ENCODE measurements around the gene IL36A.

The IL36A gene

DNA sequence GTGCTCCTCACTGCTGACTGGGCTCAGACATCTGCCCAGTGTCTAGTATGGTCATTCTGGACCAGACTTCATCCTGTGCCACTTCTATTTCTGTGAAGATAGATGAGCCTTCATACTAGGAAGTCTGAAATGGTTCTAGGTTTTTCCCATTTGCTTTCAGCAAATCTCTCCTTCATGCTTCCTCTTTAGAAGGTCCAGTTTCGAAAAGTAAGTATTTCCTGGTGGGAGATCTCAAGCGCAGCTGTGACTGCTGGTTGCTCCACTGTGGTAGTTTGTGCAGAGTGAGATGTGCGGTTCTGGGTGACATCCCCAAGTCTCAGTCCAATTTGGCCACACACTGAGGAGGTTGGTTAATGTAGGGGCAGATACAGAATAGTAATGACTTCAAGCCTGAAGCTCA, 33.0 kb downstream of the IL36A start:
- DNase-seq (ENCODE audit: low read depth) = no peak
- H3K4me3 ChIP-seq (ENCODE audit: low read depth, low read length) = no peak overlapping the region

DNA sequence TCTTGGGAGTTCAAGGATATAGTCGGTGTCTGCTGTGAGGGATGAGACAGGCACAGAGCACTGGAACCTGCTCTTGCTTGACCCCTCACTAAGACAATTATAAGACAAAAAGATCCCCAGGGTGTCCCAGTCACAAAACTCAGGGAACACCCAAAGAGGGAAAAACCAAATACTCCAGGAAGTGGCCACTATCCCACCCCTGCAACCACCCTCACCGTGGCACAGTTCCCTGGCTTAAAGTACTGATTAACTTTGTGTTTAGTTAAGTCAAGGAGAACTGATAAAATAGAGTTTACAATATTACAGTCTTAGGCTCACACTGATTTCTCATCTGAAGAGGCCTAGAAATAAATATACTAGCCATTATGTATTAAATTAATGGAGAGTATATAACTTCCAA, 33.9 kb downstream of the IL36A start:
- no peak overlapping the region for H3K4me3 ChIP-seq (ENCODE audit: low read depth, low read length)
- DNase-seq (ENCODE audit: low read depth) = no peak

DNA sequence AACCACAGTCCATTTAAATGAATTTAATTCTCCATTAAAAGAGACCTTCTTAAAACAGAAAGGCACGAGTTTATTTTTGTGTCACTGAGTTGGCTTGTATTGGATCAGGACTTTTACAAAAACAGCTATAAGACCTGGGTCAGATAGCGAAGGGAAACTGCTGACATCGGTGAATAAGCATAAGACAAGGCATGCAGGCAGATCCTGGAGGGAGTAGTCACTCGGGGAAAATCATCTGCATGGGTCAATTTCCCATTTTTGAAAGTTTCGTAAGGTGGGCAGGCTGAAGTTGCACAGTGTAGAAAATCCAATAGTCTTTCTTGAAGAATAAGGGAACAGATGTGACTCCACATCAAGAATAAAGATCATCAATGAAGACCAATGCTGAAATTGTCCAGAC, 34.5 kb downstream of the IL36A start:
- no peak overlapping the region for H3K4me3 ChIP-seq (ENCODE audit: low read depth, low read length)
- no peak for DNase-seq (ENCODE audit: low read depth)

DNA sequence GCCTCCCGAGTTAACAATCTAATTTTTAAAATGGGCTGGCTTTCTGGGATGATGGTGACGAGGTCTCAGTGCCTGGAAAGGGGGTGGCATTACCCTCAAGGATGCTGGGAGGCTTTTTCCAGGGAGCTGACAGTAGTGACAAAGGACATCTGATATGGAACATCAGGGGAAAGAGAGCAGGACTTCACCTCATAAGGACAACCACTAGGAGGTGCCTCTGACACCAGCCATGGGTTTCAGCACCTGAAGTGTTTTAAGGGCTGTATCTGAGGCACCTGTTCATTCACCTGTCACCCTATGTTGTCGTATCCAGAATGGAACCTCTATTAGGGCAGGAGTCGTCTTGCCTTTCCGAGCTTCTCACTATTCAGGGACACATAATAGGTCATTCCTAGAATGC, 36.6 kb downstream of the IL36A start:
- no peak overlapping the region for H3K4me3 ChIP-seq (ENCODE audit: low read depth, low read length)
- no peak for DNase-seq (ENCODE audit: low read depth)

DNA sequence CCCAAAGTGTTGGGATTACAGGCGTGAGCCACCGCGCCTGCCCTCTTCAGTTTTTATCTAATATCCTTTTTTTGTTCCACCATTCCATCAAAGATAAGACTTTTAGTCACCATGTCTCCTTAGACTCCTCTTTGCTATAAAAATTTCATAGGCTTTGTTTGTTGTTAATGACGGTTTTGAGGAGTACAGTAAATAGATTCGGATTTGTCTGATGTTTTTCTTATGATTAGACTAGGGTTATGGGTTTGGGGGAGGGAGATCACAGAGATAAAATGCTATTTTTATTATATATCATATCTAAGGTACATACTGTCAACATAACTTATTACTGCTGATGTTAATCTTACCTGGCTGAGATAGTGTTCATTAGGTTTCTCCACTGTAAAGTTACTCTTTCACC, 41.2 kb downstream of the IL36A start:
- DNase-seq (ENCODE audit: low read depth) = no peak
- no peak overlapping the region for H3K4me3 ChIP-seq (ENCODE audit: low read depth, low read length)

DNA sequence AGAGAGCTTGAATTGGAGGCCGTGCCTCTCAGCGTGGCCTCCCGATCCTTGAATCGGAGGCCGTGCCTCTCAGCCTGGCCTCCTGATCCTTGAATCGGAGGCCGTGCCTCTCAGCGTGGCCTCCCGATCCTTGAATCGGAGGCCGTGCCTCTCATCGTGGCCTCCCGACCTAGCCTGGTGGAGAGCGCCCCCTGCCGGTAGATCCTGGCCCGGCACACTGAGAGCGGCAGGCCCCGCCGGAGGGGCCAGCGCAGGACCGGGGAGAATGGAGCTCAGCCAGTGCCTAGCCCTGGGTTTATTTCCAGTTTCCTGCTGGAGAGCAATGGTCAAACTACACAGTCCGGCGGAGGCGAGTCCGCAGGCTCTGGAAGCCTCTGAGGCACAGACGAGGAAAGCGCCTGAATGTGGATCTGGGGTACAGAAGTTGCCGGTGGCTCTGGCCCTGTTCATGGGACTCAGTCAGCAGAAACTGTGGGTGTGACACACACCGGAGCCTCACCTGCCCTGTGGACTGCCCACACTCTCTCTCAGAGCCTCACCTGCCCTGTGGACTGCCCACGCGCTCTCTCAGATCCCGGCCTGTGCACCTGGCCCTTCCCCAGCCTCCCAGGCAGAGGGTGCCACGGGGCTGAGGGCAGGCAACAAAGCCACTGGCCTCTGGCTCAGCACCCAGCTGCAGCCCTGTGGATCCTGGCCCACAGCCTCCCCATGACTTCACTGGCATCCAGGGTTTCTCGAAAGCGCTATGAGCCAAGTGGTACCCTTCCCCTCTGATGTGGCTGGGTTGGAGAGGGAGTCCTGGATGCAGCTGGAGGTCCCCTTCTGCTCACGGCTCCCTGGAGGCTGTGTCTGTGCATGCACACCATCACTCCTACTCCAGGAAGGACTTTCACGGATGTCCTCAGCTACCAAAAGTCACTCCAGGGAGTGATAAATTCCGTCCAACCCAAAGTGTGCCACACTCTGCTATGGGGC, 45.9 kb downstream of the IL36A start:
- DNase-seq (ENCODE audit: low read depth) = no peak
- H3K4me3 ChIP-seq (ENCODE audit: low read depth, low read length) = no peak overlapping the region

DNA sequence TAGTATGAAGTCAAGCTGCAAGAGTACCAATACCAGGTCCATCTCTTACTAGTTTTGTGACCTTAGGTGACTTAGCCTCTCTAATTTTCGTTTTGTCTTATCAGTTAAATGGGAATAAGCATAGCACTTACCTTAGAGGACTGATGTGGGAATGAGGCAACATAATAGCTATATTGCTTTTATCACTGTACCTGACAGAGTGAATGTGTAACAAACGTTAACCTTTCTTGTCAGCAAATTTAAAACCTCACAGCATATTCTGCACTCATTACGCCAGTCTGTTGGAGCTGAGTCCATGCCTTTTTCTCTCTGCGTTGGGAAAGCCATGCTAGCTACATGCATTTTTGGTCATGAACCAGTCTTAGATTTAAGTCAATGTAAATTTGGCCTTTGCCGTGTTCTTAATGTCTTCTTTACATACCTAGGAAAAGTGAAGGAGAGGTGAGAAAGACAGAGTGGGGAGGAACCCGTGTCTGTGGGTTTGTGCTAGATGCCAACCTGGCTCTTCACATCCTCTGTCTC, 47.2 kb downstream of the IL36A start, which contains the start of gene IL36B:
IL36B (minus strand) TSS at position 472 of the 522 bp plus-strand sequence.
- DNase-seq (ENCODE audit: low read depth) = no peak
- no peak within 1 kb of the TSS for H3K4me3 ChIP-seq (ENCODE audit: low read depth, low read length)

DNA sequence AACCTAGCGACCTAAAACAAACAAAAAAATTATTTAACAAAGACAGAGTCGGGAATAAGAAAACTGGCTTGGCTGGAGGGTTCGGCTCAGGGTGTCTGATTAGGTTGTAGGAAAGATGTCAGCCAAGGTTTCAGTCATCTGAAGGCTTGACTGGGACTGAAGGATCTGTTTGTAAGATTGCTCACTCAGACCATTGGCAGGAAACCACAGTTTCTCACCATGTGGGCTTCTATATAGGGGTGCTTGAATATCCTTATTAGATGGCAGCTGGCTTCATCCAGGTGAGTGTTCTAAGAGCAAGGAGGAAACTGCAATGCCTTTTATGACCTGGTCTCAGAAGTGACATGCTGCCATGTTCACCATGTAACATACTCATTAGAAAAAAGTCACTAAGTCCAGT, 48.4 kb downstream of the IL36A start:
- H3K4me3 ChIP-seq (ENCODE audit: low read depth, low read length) = no peak overlapping the region
- no peak for DNase-seq (ENCODE audit: low read depth)

DNA sequence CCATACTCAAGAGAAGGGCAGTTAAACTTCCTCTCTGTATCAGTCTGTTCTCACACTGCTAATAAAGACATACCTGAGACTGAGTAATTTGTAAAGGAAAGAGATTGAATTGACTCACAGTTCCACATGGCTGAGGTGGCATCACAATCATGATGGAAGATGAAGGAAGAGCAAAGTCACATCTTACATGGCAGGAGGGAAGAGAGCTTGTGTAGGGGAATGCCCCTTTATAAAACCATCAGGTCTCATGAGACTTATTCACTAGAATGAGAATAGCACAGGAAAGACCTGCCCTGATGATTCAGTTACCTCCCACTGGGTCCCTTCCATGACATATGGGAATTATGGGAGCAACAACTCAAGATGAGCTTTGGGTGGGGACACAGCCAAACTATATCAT, 48.8 kb downstream of the IL36A start:
- H3K4me3 ChIP-seq (ENCODE audit: low read depth, low read length) = no peak overlapping the region
- DNase-seq (ENCODE audit: low read depth) = no peak

DNA sequence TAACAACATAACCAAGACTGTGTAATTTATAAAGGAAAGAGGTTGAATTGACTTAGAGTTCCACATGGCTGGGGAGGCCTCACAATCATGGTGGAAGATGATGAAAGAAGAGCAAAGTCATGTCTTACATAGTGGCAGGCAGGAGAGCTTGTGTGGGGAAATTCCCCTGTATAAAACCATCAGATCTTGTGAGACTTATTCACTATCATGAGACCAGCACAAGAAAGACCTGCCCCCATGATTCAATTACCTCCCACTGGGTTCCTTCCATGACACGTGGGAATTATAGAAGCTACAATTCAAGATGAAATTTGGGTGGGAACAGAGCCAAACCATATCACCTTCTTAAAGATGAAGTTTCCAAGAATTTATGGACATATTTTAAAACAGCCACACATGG, 51.3 kb downstream of the IL36A start:
- no peak overlapping the region for H3K4me3 ChIP-seq (ENCODE audit: low read depth, low read length)
- DNase-seq (ENCODE audit: low read depth) = no peak

DNA sequence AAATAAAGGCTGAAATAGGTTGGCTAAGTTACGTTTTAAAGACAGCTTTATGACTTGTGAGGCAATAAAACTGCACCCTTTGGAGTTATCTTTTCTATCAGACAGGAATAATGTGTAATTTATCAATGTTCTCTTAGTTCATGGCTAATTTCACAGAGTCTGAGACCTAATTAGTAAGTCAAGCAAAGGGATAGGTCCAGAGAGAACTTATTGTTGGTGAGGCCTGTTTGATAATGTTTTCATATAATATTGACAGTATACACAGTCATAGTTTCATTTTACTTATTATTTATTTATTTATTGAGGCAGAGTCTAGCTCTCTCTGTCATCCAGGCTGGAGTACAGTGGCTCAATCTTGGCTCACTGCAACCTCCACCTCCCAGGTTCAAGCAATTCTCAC, 51.9 kb downstream of the IL36A start:
- no peak overlapping the region for H3K4me3 ChIP-seq (ENCODE audit: low read depth, low read length)
- no peak for DNase-seq (ENCODE audit: low read depth)

Data from skeletal muscle cell (primary cell).